ENCODE measurements around the gene GRIFIN.

Gene GRIFIN

DNA sequence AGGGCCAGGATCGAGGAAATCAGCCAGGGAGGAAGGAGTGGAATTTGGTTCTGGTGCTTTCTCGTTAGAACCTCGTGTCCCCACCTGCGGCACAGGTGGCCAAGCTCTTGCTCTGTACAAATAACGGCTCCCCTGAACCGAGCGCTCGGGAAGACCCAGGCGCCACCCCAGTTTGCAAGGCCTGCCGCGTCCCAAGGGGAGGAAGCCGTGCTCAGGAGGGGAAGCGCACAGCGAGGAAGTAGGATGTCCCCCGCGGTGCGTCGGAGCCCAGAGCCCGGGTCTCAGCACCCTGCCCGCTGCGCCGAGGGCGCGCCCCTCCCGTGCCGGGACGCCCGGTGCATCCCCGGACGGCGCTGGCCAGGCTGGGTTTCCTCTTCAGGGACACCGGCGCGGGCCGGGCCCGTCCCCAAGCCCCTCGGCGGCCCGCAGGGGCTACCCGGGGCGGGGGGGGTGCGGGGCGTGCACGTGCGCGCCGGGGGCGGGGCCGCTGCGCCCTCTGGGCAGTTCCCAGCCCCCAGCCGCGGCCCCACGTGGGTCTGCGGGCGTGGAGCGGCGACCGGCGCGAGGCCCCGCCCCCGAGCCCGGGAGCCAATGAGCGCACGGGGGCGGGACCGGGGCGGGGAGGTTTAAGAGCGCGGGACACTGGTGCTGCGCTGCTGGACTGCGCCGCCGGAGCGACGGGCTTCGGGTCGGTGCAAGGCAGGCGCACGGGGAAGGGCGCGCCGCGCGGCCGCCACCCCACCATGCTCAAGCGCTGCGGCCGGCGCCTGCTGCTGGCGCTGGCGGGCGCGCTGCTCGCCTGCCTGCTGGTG, 43.1 kb upstream of the GRIFIN start, which contains the start of gene LFNG:
Gene LFNG (plus strand): TSS at position 656 of the 812 bp plus-strand sequence. CDS start 88 bp downstream, at position 744.
- H3K4me1 ChIP-seq (ENCODE audit: control insufficient read depth, insufficient read depth, low read length, poor library complexity, severe bottlenecking) = peaks cover 32% of the 10 kb centered on the region
- peak within 1 kb of the TSS; percentile 93 for H3K27ac ChIP-seq (ENCODE audit: insufficient read depth, low read length, poor library complexity, severe bottlenecking)

DNA sequence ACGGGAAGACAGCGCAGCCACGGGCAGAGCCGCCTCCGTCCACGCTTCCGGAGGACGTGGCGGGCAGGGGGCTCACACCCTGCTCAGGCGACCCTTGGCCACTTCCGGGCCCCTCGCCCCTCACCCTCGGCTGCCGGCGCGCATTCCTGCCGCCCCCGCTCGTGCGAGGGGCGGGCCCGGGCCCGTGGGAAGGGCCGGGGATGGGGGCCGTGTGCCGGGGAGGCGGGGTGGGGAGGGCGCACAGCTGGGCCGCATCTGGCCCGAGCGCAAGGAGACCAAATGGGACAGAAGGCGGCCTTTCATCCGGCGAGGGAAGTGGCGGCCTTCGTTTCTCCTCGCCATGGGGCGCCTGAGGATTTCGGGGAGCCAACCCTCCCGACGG, 42.5 kb upstream of the GRIFIN start:
- no peak for DNase-seq
- Histone ChIP-seq H3K27ac (ENCODE audit: insufficient read depth, low read length, poor library complexity, severe bottlenecking) (peak overlapping the region; percentile 57), H3K4me3 (ENCODE audit: insufficient read depth, low read depth, low read length, poor library complexity, severe bottlenecking) (peak overlapping the region; percentile 50), H3K9me3 (ENCODE audit: control insufficient read depth, low read length) (no peaks in the 10 kb centered on the region), H3K36me3 (ENCODE audit: control insufficient read depth, insufficient read depth, low read length) (no peaks in the 10 kb centered on the region), H3K27me3 (replicated peaks; ENCODE audit: control insufficient read depth, insufficient read depth, low read length, poor library complexity, severe bottlenecking) (no peaks in the 10 kb centered on the region), H3K4me1 (ENCODE audit: control insufficient read depth, insufficient read depth, low read length, poor library complexity, severe bottlenecking) (peaks cover 26% of the 10 kb centered on the region)

More for the DNA sequence above, 43.1 kb upstream of the GRIFIN start, which contains the start of gene LFNG:
- peak; percentile 71 to 80 (median 78) for DNase-seq
- Histone ChIP-seq H3K4me3 (ENCODE audit: insufficient read depth, low read depth, low read length, poor library complexity, severe bottlenecking) (peak within 1 kb of the TSS; percentile 93), H3K9me3 (ENCODE audit: control insufficient read depth, low read length) (no peaks in the 10 kb centered on the region), H3K36me3 (ENCODE audit: control insufficient read depth, insufficient read depth, low read length) (no peaks in the 10 kb centered on the region), H3K27me3 (replicated peaks; ENCODE audit: control insufficient read depth, insufficient read depth, low read length, poor library complexity, severe bottlenecking) (no peaks in the 10 kb centered on the region)

DNA sequence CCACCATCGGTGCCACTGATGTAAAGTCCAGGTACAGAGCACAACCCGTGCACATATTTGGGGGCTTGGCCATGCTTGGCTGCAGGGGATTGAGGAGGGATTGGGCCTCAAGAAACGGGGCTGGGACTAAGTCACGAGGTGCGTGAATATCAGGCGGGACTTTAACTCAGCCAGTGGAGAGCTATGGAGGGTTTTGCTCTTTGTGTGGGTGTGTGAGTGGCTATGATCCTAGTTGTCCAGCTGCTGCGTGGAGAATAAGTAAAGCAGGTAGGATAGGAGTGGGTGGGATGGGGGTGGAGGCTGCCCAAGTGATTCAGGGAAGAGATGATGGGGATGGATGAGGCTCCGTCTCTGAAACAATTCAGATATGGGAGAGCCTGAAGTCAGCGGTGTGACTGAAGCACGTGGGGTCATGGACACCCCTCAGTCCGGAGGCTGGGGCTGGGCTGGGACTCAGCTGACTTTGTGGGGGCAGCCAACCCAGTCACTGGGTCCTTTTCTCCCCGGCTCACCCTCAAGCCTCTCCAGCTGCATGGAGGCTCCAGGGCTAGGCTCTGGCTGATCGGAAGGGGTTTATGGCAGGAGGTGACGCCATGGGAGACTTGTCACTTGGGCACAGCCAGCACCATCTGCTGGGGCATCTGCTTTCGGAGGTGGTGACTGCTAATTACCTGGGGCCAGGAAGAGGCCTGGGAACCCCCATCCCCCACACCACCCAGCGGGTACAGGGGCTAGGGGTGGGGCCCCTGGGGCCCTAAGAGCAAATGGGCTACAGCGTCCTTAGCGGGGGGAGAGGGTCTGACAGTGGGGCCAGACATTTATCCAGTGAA, 41.7 kb upstream of the GRIFIN start:
- H3K9me3 ChIP-seq (ENCODE audit: control insufficient read depth, low read length) = no peaks in the 10 kb centered on the region
- no peak overlapping the region for H3K27ac ChIP-seq (ENCODE audit: insufficient read depth, low read length, poor library complexity, severe bottlenecking)
- no peaks in the 10 kb centered on the region for H3K27me3 ChIP-seq (replicated peaks; ENCODE audit: control insufficient read depth, insufficient read depth, low read length, poor library complexity, severe bottlenecking)
- no peak for DNase-seq
- H3K4me3 ChIP-seq (ENCODE audit: insufficient read depth, low read depth, low read length, poor library complexity, severe bottlenecking) = no peak overlapping the region
- H3K36me3 ChIP-seq (ENCODE audit: control insufficient read depth, insufficient read depth, low read length) = no peaks in the 10 kb centered on the region
- H3K4me1 ChIP-seq (ENCODE audit: control insufficient read depth, insufficient read depth, low read length, poor library complexity, severe bottlenecking) = peaks cover 22% of the 10 kb centered on the region

DNA sequence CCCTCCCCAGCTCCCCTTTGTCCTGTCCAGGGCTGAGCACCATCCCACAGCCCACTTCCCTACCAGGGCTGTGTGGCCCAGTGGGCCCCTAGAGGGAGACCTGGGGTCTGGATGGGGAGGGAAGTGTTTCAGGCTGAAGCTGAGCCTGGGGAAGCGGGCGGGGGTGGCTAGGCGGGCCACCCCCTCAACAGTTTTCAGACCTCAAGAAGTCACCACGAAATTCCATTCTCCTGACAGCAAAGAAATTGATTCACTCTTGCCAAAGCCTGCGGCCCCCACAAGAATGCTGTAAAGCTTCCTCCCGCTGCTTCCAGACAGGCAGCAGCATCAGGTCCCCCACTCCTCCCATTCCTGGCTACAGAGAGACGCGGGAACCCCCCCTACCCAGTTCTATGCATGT, 40.8 kb upstream of the GRIFIN start:
- DNase-seq = no peak
- Histone ChIP-seq H3K27ac (ENCODE audit: insufficient read depth, low read length, poor library complexity, severe bottlenecking) (no peak overlapping the region), H3K9me3 (ENCODE audit: control insufficient read depth, low read length) (no peaks in the 10 kb centered on the region), H3K36me3 (ENCODE audit: control insufficient read depth, insufficient read depth, low read length) (no peaks in the 10 kb centered on the region), H3K4me1 (ENCODE audit: control insufficient read depth, insufficient read depth, low read length, poor library complexity, severe bottlenecking) (peaks cover 24% of the 10 kb centered on the region), H3K4me3 (ENCODE audit: insufficient read depth, low read depth, low read length, poor library complexity, severe bottlenecking) (no peak overlapping the region), H3K27me3 (replicated peaks; ENCODE audit: control insufficient read depth, insufficient read depth, low read length, poor library complexity, severe bottlenecking) (no peaks in the 10 kb centered on the region)

GRCh38 chr7:2516194-2516555, 40.0 kb upstream of the GRIFIN start:
- H3K27ac ChIP-seq (ENCODE audit: insufficient read depth, low read length, poor library complexity, severe bottlenecking) = no peak overlapping the region
- no peak overlapping the region for H3K4me3 ChIP-seq (ENCODE audit: insufficient read depth, low read depth, low read length, poor library complexity, severe bottlenecking)
- H3K36me3 ChIP-seq (ENCODE audit: control insufficient read depth, insufficient read depth, low read length) = no peaks in the 10 kb centered on the region
- H3K27me3 ChIP-seq (replicated peaks; ENCODE audit: control insufficient read depth, insufficient read depth, low read length, poor library complexity, severe bottlenecking) = no peaks in the 10 kb centered on the region
- no peak for DNase-seq
- H3K4me1 ChIP-seq (ENCODE audit: control insufficient read depth, insufficient read depth, low read length, poor library complexity, severe bottlenecking) = peaks cover 33% of the 10 kb centered on the region
- no peaks in the 10 kb centered on the region for H3K9me3 ChIP-seq (ENCODE audit: control insufficient read depth, low read length)

GRCh38 chr7:2515424-2516193, 39.4 kb upstream of the GRIFIN start:
- Histone ChIP-seq H3K36me3 (ENCODE audit: control insufficient read depth, insufficient read depth, low read length) (no peaks in the 10 kb centered on the region), H3K4me3 (ENCODE audit: insufficient read depth, low read depth, low read length, poor library complexity, severe bottlenecking) (no peak overlapping the region), H3K27ac (ENCODE audit: insufficient read depth, low read length, poor library complexity, severe bottlenecking) (no peak overlapping the region), H3K4me1 (ENCODE audit: control insufficient read depth, insufficient read depth, low read length, poor library complexity, severe bottlenecking) (peaks cover 38% of the 10 kb centered on the region), H3K9me3 (ENCODE audit: control insufficient read depth, low read length) (no peaks in the 10 kb centered on the region), H3K27me3 (replicated peaks; ENCODE audit: control insufficient read depth, insufficient read depth, low read length, poor library complexity, severe bottlenecking) (no peaks in the 10 kb centered on the region)
- no peak for DNase-seq

DNA sequence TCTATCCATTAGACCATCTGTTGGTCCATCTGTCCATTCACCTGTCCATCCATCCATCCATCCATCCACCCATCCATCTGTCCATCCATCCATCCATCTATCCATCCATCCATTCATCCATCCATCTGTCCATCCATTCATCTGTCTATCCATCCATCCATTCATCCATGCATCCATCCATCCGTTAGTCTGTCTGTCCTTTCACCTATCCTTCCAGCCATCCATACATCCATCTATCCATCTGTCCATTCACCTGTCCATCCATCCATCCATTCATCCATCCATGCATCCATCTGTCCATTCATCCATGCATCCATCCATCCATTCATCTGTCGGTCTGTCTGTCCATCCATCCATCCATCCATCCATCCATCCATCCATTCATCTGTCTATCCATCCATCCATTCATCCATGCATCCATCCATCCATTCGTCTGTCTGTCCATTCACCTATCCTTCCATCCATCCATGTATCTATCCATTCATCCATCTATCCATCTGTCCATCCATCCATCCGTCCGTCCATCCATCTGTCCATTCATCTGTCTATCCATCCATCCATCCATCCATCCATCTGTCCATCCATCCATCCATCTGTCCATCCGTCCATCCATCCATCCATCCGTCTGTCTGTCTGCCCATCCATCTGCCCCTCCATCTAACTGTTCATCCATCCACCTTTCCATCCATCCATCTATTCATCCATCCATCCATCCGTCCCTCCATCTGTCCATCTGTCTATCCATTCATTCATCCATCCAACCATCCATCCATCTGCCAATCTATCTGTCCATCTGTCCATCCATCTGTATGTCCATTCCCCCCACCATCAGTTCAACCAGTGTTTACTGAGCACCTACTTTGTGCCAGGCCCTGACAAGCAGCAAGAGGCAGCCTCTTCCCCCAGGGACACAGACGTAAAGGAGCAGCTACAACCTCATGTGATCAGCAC, 38.5 kb upstream of the GRIFIN start:
- Histone ChIP-seq H3K27me3 (replicated peaks; ENCODE audit: control insufficient read depth, insufficient read depth, low read length, poor library complexity, severe bottlenecking) (no peaks in the 10 kb centered on the region), H3K9me3 (ENCODE audit: control insufficient read depth, low read length) (no peaks in the 10 kb centered on the region), H3K4me3 (ENCODE audit: insufficient read depth, low read depth, low read length, poor library complexity, severe bottlenecking) (no peak overlapping the region), H3K27ac (ENCODE audit: insufficient read depth, low read length, poor library complexity, severe bottlenecking) (no peak overlapping the region), H3K36me3 (ENCODE audit: control insufficient read depth, insufficient read depth, low read length) (no peaks in the 10 kb centered on the region), H3K4me1 (ENCODE audit: control insufficient read depth, insufficient read depth, low read length, poor library complexity, severe bottlenecking) (peaks cover 47% of the 10 kb centered on the region)
- DNase-seq = no peak

- Histone ChIP-seq H3K9me3 (ENCODE audit: control insufficient read depth, low read length) (no peaks in the 10 kb centered on the region), H3K27me3 (replicated peaks; ENCODE audit: control insufficient read depth, insufficient read depth, low read length, poor library complexity, severe bottlenecking) (no peaks in the 10 kb centered on the region), H3K4me1 (ENCODE audit: control insufficient read depth, insufficient read depth, low read length, poor library complexity, severe bottlenecking) (peaks cover 52% of the 10 kb centered on the region), H3K36me3 (ENCODE audit: control insufficient read depth, insufficient read depth, low read length) (no peaks in the 10 kb centered on the region), H3K4me3 (ENCODE audit: insufficient read depth, low read depth, low read length, poor library complexity, severe bottlenecking) (no peak overlapping the region), H3K27ac (ENCODE audit: insufficient read depth, low read length, poor library complexity, severe bottlenecking) (peak overlapping the region; percentile 88)
- no peak for DNase-seq
Observed at GRCh38 chr7:2513702-2514101, 37.5 kb upstream of the GRIFIN start.

- Histone ChIP-seq H3K4me1 (ENCODE audit: control insufficient read depth, insufficient read depth, low read length, poor library complexity, severe bottlenecking) (peaks cover 55% of the 10 kb centered on the region), H3K36me3 (ENCODE audit: control insufficient read depth, insufficient read depth, low read length) (no peaks in the 10 kb centered on the region), H3K27me3 (replicated peaks; ENCODE audit: control insufficient read depth, insufficient read depth, low read length, poor library complexity, severe bottlenecking) (no peaks in the 10 kb centered on the region), H3K4me3 (ENCODE audit: insufficient read depth, low read depth, low read length, poor library complexity, severe bottlenecking) (no peak overlapping the region), H3K27ac (ENCODE audit: insufficient read depth, low read length, poor library complexity, severe bottlenecking) (peak overlapping the region; percentile 88), H3K9me3 (ENCODE audit: control insufficient read depth, low read length) (no peaks in the 10 kb centered on the region)
- DNase-seq = no peak
Observed at GRCh38 chr7:2512713-2513112, 36.5 kb upstream of the GRIFIN start.
